Lower leg skin (tissue), 4 donors: ENCODE measurements around the gene CD200R1L. TPM values are rescaled to one million over a fixed set of nuclear protein-coding genes. Genes with fewer than 3 reads are reported as not detected.

Source experiments
- DNase-seq, 2 donors: peaks; one replicate each; pipeline ENCODE4 v3.0.0-alpha.2; 2019; ENCODE audit warnings: low spot score in 2 of 2
- H3K4me3 ChIP-seq: fragments of 200-600 bp; sonication (generic); 2 replicates; pipeline ENCODE4 v1.5.1; 2017; ENCODE audit warnings: mild to moderate bottlenecking, low read depth; ENCODE audit not compliant: poor library complexity, severe bottlenecking
- POLR2A ChIP-seq, 2 donors: fragments of 450-650 bp; IDR thresholded peaks; one replicate each; pipeline ENCODE4 v1.6.1; 2016 to 2017; ENCODE audit warnings: antibody characterized with exemption in 2 of 2, mild to moderate bottlenecking in 1 of 2, moderate library complexity in 1 of 2
- WGBS, 2 donors: methylation state at CpG; one replicate each; pipeline ENCODE4 v1.1.5; 2018; 5-methylcytosine and 5-hydroxymethylcytosine counted together
- intact Hi-C: fragments of 100-400 bp; cut with DNase I; formaldehyde crosslinking; loops from one replicate; pipeline ENCODE4 v1.15.0; 2023; ENCODE audit warnings: low total_unique reads
- total RNA-seq, 4 donors: library from RNA; depleted of rRNA; stranded (reverse); fragments of >200 nt; gene quantifications; one replicate each; pipeline ENCODE4 v1.1.0, GENCODE V29; 2016
- TF ChIP-seq, protein P1 (sequence below), 3 donors: fragments of 450-650 bp; IDR thresholded peaks; one replicate each; pipeline ENCODE4 v1.5.1; 2016; ENCODE audit warnings: antibody characterized with exemption in 3 of 3, mild to moderate bottlenecking in 3 of 3, moderate library complexity in 2 of 3

Gene CD200R1L
- total RNA-seq = not detected

DNA sequence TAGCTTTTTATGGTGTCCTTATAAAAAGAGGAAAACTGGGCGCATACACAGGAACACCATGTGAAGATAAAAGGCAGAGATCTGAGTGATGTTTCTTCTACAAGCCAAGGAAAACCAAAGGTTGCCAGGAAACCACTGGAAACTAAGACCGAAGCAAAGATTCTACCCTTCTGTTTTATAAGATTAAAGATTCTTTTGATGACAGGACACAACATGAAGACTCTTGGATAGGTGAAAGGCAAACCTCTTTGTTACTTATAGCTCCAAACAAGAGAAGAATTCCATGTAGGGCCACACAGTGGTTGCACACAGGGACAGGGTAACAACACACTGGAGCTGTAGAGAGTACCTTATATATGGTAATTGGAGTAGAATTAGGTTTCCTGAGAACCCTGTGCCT is at the start of gene CD200R1L:
Gene CD200R1L, minus strand, starts transcription at position 101 of the 400 bp plus-strand sequence. CDS start 17,497 bp downstream, outside the sequence.
- intact Hi-C loops = no loop called here
- TF ChIP-seq POLR2A (IDR thresholded peaks at IDR 0.05) = no peak
- TF ChIP-seq, protein P1, sequence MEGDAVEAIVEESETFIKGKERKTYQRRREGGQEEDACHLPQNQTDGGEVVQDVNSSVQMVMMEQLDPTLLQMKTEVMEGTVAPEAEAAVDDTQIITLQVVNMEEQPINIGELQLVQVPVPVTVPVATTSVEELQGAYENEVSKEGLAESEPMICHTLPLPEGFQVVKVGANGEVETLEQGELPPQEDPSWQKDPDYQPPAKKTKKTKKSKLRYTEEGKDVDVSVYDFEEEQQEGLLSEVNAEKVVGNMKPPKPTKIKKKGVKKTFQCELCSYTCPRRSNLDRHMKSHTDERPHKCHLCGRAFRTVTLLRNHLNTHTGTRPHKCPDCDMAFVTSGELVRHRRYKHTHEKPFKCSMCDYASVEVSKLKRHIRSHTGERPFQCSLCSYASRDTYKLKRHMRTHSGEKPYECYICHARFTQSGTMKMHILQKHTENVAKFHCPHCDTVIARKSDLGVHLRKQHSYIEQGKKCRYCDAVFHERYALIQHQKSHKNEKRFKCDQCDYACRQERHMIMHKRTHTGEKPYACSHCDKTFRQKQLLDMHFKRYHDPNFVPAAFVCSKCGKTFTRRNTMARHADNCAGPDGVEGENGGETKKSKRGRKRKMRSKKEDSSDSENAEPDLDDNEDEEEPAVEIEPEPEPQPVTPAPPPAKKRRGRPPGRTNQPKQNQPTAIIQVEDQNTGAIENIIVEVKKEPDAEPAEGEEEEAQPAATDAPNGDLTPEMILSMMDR (IDR thresholded peaks at IDR 0.05) = no peak
- WGBS, 2 donors = 50 to 60% methylated on average over 2 of the region's 2 CpGs
- H3K4me3 ChIP-seq = no peak within 1 kb of the TSS
- no peak for DNase-seq

GRCh38 chr3:112894258-112894657 is 47.6 kb upstream of the CD200R1L start:
- TF ChIP-seq, protein P1 (IDR thresholded peaks at IDR 0.05) = no peak
- TF ChIP-seq POLR2A (IDR thresholded peaks at IDR 0.05) = no peak
- intact Hi-C loops = no loop called here
- 80 to 86% methylated on average over 5 of the region's 5 CpGs for WGBS, 2 donors
- no peak for DNase-seq
- no peak overlapping the region for H3K4me3 ChIP-seq

- DNase-seq = no peak
- 72 to 79% methylated on average over 3 of the region's 3 CpGs for WGBS, 2 donors
- intact Hi-C loops = loop anchor here (5.0 kb wide), 1 partner anchor 1637 kb away; no protein-coding TSS in a partner anchor
- TF ChIP-seq POLR2A (IDR thresholded peaks at IDR 0.05) = no peak
- TF ChIP-seq, protein P1 (IDR thresholded peaks at IDR 0.05) = no peak
- no peak overlapping the region for H3K4me3 ChIP-seq
Measured at GRCh38 chr3:112889357-112889756, 42.7 kb upstream of the CD200R1L start.

DNA sequence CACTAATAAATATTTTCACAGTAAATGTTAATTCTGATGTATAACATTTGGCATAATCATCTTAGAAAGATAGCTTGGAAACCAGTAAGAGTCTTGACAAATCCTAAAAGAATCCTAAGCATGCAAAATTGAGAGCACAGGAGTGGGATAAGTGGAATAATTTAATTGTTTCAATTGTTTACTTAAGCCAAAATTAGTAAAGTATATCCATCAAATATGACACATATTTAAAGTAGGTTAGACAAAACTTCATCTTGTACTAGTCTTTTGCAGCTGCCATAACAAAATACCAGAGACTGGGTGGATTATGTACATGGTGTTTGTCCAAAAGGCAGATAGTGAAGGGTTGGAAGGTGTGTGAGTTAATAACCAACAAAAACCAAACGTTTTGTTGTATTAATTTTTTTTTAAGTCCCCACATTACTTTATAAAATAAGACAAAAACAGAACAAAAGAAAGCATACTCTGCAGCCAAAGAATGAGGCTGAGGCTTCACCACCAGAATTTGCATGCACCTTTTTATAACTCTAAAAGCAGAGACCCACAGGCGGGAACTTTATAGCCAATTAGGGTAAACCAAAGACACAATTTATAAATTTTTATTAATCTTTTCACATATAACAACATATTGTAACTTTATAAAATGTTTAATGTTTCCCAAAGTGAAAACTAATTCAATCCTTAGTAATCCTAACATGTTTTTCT is 41.9 kb upstream of the CD200R1L start:
- intact Hi-C loops = loop anchor here (5.0 kb wide), 1 partner anchor 1636 kb away; no protein-coding TSS in a partner anchor
- DNase-seq = no peak
- no peak for TF ChIP-seq POLR2A (IDR thresholded peaks at IDR 0.05)
- TF ChIP-seq, protein P1 (IDR thresholded peaks at IDR 0.05) = no peak
- no peak overlapping the region for H3K4me3 ChIP-seq
- 57 to 63% methylated on average over 2 of the region's 2 CpGs for WGBS, 2 donors

- 79 to 85% methylated on average over 4 of the region's 4 CpGs for WGBS, 2 donors
- H3K4me3 ChIP-seq = no peak overlapping the region
- intact Hi-C loops = loop anchor here (5.0 kb wide), 1 partner anchor 1632 kb away; no protein-coding TSS in a partner anchor
- TF ChIP-seq POLR2A (IDR thresholded peaks at IDR 0.05) = no peak
- TF ChIP-seq, protein P1 (IDR thresholded peaks at IDR 0.05) = no peak
- DNase-seq = no peak
Measured at GRCh38 chr3:112884678-112885290, 38.1 kb upstream of the CD200R1L start.
